ENCODE data around the gene ARHGAP30. TPM values are rescaled to one million over a fixed set of nuclear protein-coding genes. Genes with fewer than 3 reads are reported as not detected.

Gene ARHGAP30
- total RNA-seq, 1 experiment from 2014 or later: 0.36 TPM

GRCh38 chr1:160999376-160999775 lies 70.3 kb downstream of the ARHGAP30 start:
- no peaks in the 10 kb centered on the region; the same call in 1 of the 2 replicates for H3K36me3 ChIP-seq (ENCODE audit: control insufficient read depth, insufficient read depth, low read length)
- no peaks in the 10 kb centered on the region for H3K27me3 ChIP-seq (ENCODE audit: control insufficient read depth, insufficient read depth, low read length)
- intact Hi-C loops (cut with micrococcal nuclease; ENCODE audit: unreplicated experiment) (no loop called here), in situ Hi-C loops (cut with HindIII; ENCODE audit: low pct_unique_long_range_greater_than_20kb, low sequenced_read_pairs) (no loop called here)
- H3K4me1 ChIP-seq (ENCODE audit: control insufficient read depth, insufficient read depth, low read length): no peaks in the 10 kb centered on the region
- H3K9me3 ChIP-seq (ENCODE audit: control insufficient read depth, insufficient read depth, low read depth, low read length): no peaks in the 10 kb centered on the region
- ChIA-PET CTCF (no interaction called here), POLR2A (no interaction called here)
- no TSS peak for BruUV-seq (replicated peaks)
- no peak for ATAC-seq
- H3K4me3 ChIP-seq (ENCODE audit: low read depth in 2 of 2, low read length in 2 of 2): no peak overlapping the region
- TF ChIP-seq, protein P1, sequence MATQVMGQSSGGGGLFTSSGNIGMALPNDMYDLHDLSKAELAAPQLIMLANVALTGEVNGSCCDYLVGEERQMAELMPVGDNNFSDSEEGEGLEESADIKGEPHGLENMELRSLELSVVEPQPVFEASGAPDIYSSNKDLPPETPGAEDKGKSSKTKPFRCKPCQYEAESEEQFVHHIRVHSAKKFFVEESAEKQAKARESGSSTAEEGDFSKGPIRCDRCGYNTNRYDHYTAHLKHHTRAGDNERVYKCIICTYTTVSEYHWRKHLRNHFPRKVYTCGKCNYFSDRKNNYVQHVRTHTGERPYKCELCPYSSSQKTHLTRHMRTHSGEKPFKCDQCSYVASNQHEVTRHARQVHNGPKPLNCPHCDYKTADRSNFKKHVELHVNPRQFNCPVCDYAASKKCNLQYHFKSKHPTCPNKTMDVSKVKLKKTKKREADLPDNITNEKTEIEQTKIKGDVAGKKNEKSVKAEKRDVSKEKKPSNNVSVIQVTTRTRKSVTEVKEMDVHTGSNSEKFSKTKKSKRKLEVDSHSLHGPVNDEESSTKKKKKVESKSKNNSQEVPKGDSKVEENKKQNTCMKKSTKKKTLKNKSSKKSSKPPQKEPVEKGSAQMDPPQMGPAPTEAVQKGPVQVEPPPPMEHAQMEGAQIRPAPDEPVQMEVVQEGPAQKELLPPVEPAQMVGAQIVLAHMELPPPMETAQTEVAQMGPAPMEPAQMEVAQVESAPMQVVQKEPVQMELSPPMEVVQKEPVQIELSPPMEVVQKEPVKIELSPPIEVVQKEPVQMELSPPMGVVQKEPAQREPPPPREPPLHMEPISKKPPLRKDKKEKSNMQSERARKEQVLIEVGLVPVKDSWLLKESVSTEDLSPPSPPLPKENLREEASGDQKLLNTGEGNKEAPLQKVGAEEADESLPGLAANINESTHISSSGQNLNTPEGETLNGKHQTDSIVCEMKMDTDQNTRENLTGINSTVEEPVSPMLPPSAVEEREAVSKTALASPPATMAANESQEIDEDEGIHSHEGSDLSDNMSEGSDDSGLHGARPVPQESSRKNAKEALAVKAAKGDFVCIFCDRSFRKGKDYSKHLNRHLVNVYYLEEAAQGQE (IDR thresholded peaks at IDR 0.05; ENCODE audit: insufficient read depth in 1 of 2, low read depth in 2 of 2, low read length in 1 of 2): no peak
- TF ChIP-seq POLR2AphosphoS5 (IDR thresholded peaks at IDR 0.05; ENCODE audit: low read depth, low read length): no peak
- TF ChIP-seq, protein P2, sequence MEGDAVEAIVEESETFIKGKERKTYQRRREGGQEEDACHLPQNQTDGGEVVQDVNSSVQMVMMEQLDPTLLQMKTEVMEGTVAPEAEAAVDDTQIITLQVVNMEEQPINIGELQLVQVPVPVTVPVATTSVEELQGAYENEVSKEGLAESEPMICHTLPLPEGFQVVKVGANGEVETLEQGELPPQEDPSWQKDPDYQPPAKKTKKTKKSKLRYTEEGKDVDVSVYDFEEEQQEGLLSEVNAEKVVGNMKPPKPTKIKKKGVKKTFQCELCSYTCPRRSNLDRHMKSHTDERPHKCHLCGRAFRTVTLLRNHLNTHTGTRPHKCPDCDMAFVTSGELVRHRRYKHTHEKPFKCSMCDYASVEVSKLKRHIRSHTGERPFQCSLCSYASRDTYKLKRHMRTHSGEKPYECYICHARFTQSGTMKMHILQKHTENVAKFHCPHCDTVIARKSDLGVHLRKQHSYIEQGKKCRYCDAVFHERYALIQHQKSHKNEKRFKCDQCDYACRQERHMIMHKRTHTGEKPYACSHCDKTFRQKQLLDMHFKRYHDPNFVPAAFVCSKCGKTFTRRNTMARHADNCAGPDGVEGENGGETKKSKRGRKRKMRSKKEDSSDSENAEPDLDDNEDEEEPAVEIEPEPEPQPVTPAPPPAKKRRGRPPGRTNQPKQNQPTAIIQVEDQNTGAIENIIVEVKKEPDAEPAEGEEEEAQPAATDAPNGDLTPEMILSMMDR (IDR thresholded peaks at IDR 0.05): no peak
- no peak for TF ChIP-seq TCF7L2 (IDR thresholded peaks at IDR 0.05; ENCODE audit: low read depth, low read length)
- TF ChIP-seq SIN3A (IDR thresholded peaks at IDR 0.05; ENCODE audit: borderline replicate concordance, insufficient read depth, low read depth, low read length): no peak
- no peak overlapping the region for H3K27ac ChIP-seq (ENCODE audit: low read length)
- no peak for DNase-seq (ENCODE audit: low read depth, low spot score)

DNA sequence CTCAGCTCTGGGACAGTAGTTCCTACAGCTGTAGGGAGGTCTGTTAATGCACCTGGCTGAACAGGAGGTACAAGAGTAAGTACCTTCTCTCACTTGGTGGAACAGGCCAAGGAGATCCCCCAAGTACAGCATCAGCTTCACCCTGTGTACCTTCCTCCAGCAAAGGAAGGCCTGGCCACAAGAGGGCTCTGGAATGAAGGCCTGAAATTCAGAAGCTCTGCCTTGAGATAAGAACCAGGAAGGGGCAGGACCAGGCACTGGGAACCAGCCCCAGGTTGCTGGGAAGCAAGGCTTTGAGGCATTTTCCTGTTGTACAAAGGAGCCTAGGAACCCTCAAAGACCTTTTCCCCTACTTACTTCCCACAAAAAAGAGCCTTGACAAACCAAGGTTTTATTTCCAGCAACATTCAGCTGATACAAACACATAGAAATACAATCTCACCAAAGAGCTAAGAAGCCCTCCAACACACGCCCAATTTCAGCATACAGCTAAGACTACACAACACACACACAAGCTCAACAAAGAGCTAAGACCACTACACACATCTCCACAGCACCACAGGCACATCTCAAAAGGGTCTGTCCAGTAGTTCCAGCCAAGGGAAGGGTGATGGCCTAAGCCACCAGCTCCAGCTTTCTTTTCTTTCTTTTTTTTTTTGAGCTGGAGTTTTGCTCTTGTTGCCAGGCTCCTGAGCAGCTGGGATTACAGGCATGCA lies 72.2 kb downstream of the ARHGAP30 start:
- DNase-seq (ENCODE audit: low read depth, low spot score) (no peak), ATAC-seq (peak; percentile 84)
- Histone ChIP-seq H3K4me1 (ENCODE audit: control insufficient read depth, insufficient read depth, low read length) (no peaks in the 10 kb centered on the region), H3K36me3 (ENCODE audit: control insufficient read depth, insufficient read depth, low read length) (no peaks in the 10 kb centered on the region; the same call in 1 of the 2 replicates), H3K9me3 (ENCODE audit: control insufficient read depth, insufficient read depth, low read depth, low read length) (no peaks in the 10 kb centered on the region), H3K4me3 (ENCODE audit: low read depth in 2 of 2, low read length in 2 of 2) (no peak overlapping the region), H3K27ac (ENCODE audit: low read length) (no peak overlapping the region), H3K27me3 (ENCODE audit: control insufficient read depth, insufficient read depth, low read length) (no peaks in the 10 kb centered on the region)
- intact Hi-C loops (cut with micrococcal nuclease; ENCODE audit: unreplicated experiment) (loop anchor here (2.0 kb wide), 1 partner anchor 99 kb away; no protein-coding TSS in a partner anchor), in situ Hi-C loops (cut with HindIII; ENCODE audit: low pct_unique_long_range_greater_than_20kb, low sequenced_read_pairs) (no loop called here)
- POLR2A ChIA-PET: interaction anchor here (0.5 kb wide), 1 partner anchor 22 kb away, joined by 10 read pairs; no protein-coding TSS in a partner anchor
- no TSS peak for BruUV-seq (replicated peaks)
- TF ChIP-seq, protein P1 (IDR thresholded peaks at IDR 0.05; ENCODE audit: insufficient read depth in 1 of 2, low read depth in 2 of 2, low read length in 1 of 2): no peak
- TF ChIP-seq, protein P2 (IDR thresholded peaks at IDR 0.05): peak; percentile 80; the same call in 1 of the 2 replicates
- CTCF ChIA-PET: interaction anchor here (0.5 to 1.2 kb wide), 8 partner anchors 16 to 136 kb away, joined by 3 to 10 read pairs (median 3); partner anchors contain the start of genes F11R and KLHDC9

All from Panc1 (cell line).